Endothelial cell of umbilical vein (primary cell): ENCODE measurements around the gene RCAN3. TPM values are rescaled to one million over a fixed set of nuclear protein-coding genes. Genes with fewer than 3 reads are reported as not detected.

ENCODE experiments used
- BruUV-seq: library from RNA; stranded (reverse); fragments of 400-500 nt; replicated peaks from 2 replicates; lab custom pipeline; 2021; lab: Mats Ljungman, UMichigan
- CTCF ChIA-PET: fragments of 300-600, 350-600 bp; sonication (Branson Sonifier 250); formaldehyde crosslinking; loops from one replicate; lab custom pipeline; 2021; ENCODE audit warnings: antibody characterized with exemption, inconsistent platforms; lab: Charles Lee
- POLR2A ChIA-PET: fragments of 300-600, 350-600 bp; sonication (Branson Sonifier 250); formaldehyde crosslinking; loops from one replicate; lab custom pipeline; 2021; ENCODE audit warnings: antibody characterized with exemption, inconsistent platforms; lab: Charles Lee
- DNase-seq: peaks from one replicate; pipeline ENCODE4 v3.0.0-alpha.2; 2011; ENCODE audit warnings: low read depth, low spot score
- FAIRE-seq: peaks from 2 replicates; lab custom pipeline; 2011; peaks lifted over from hg19 to GRCh38; lab: Jason Lieb, UNC
- H2AFZ ChIP-seq: 2 replicates; pipeline ENCODE4 v1.6.0; 2012; ENCODE audit warnings: low read depth, low read length, control low read depth, inconsistent platforms
- H3K27ac ChIP-seq: 2 replicates; pipeline ENCODE4 v1.5.1; 2011; ENCODE audit warnings: low read depth, mild to moderate bottlenecking, control low read depth, low read length, moderate library complexity; ENCODE audit not compliant: insufficient read depth
- H3K27me3 ChIP-seq, 2 experiments: 2 replicates each; pipeline versions ENCODE4 v1.6.0 to v1.6.1; 2011; ENCODE audit warnings: low read length in 2 of 2, mixed read lengths in 1 of 2; ENCODE audit not compliant: control insufficient read depth in 2 of 2, insufficient read depth in 2 of 2
- H3K36me3 ChIP-seq, 2 experiments: 2 replicates in 1 of 2; 3 replicates in 1 of 2; pipeline ENCODE4 v1.5.1; 2011; ENCODE audit warnings: low read length in 2 of 2, mild to moderate bottlenecking in 1 of 2, moderate library complexity in 1 of 2; ENCODE audit not compliant: control insufficient read depth in 2 of 2, insufficient read depth in 2 of 2; ENCODE audit errors: extremely low read depth in 1 of 2
- H3K4me1 ChIP-seq: 3 replicates; pipeline ENCODE4 v1.5.1; 2011; ENCODE audit warnings: mild to moderate bottlenecking, low read length; ENCODE audit not compliant: control insufficient read depth, insufficient read depth; ENCODE audit errors: extremely low read depth
- H3K4me2 ChIP-seq: 2 replicates; pipeline ENCODE4 v1.6.1; 2011; ENCODE audit warnings: low read length, control low read depth, mixed read lengths; ENCODE audit not compliant: insufficient read depth
- H3K4me3 ChIP-seq, 3 experiments: fragments of 200-600 bp in 1 of 3; sonication (generic), shearing (Covaris generic) in 1 of 3; replicated peaks in 1 of 3; 2 replicates each; pipeline ENCODE4 v1.5.1; 2011 to 2016; ENCODE audit warnings: control low read depth in 3 of 3, low read length in 3 of 3, mild to moderate bottlenecking in 2 of 3, inconsistent platforms in 1 of 3, low read depth in 1 of 3, moderate library complexity in 1 of 3; ENCODE audit not compliant: insufficient read depth in 1 of 3
- H3K79me2 ChIP-seq: 2 replicates; pipeline ENCODE4 v1.6.0; 2012; ENCODE audit warnings: low read length, inconsistent platforms; ENCODE audit not compliant: control insufficient read depth, insufficient read depth
- H3K9ac ChIP-seq: replicated peaks from 2 replicates; pipeline ENCODE3; 2011; ENCODE audit warnings: low read length, control low read depth; ENCODE audit not compliant: insufficient read depth; ENCODE audit errors: extremely low read depth
- H3K9me1 ChIP-seq: replicated peaks from 3 replicates; pipeline ENCODE4 v1.6.0; 2011; ENCODE audit warnings: mild to moderate bottlenecking, low read length; ENCODE audit not compliant: control insufficient read depth, insufficient read depth; ENCODE audit errors: extremely low read depth
- H3K9me3 ChIP-seq: replicated peaks from 2 replicates; pipeline ENCODE4 v1.5.1; 2012; ENCODE audit warnings: low read length, inconsistent platforms; ENCODE audit not compliant: control insufficient read depth, insufficient read depth
- H4K20me1 ChIP-seq: replicated peaks from 2 replicates; pipeline ENCODE3; 2011; ENCODE audit warnings: mild to moderate bottlenecking, low read length; ENCODE audit not compliant: control insufficient read depth, insufficient read depth; ENCODE audit errors: extremely low read depth
- EZH2 ChIP-seq: IDR thresholded peaks from 2 replicates; pipeline ENCODE4 v1.6.1; 2012; ENCODE audit warnings: borderline replicate concordance, low read depth, mild to moderate bottlenecking, moderate library complexity, low read length, inconsistent platforms; ENCODE audit not compliant: severe bottlenecking
- FOS ChIP-seq: IDR thresholded peaks from 2 replicates; pipeline ENCODE4 v1.6.1; 2011; ENCODE audit warnings: mild to moderate bottlenecking, low read length, moderate library complexity, borderline replicate concordance; ENCODE audit not compliant: insufficient read depth
- GATA2 ChIP-seq: IDR thresholded peaks from 2 replicates; pipeline ENCODE4 v1.7.0; 2011; ENCODE audit warnings: low read depth, mild to moderate bottlenecking, moderate library complexity, mixed read lengths, low read length; ENCODE audit not compliant: insufficient read length, insufficient read depth
- JUN ChIP-seq: IDR thresholded peaks from 2 replicates; pipeline ENCODE4 v1.6.1; 2011; ENCODE audit warnings: borderline replicate concordance, low read depth; ENCODE audit not compliant: insufficient read length, insufficient read depth
- MYC ChIP-seq: IDR thresholded peaks from one replicate; pipeline ENCODE4 v1.6.1; 2011; ENCODE audit warnings: mild to moderate bottlenecking, low read depth, low read length
- POLR2A ChIP-seq: IDR thresholded peaks from 2 replicates; pipeline ENCODE4 v1.6.1; 2012; ENCODE audit warnings: low read depth, mild to moderate bottlenecking, control low read depth, low read length
- POLR2AphosphoS5 ChIP-seq: IDR thresholded peaks from 2 replicates; pipeline ENCODE4 v1.6.1; 2012; ENCODE audit warnings: low read depth, mild to moderate bottlenecking, control low read depth, low read length, moderate library complexity; ENCODE audit not compliant: insufficient read depth
- dilution Hi-C: fragments of 300-500 bp; cut with MboI; formaldehyde crosslinking; loops from one replicate; pipeline ENCODE4 v1.15.0; 2019; ENCODE audit warnings: low sequenced_read_pairs; ENCODE audit not compliant: extremely low pct_ligation_motif_present
- intact Hi-C: fragments of 100-400 bp; cut with micrococcal nuclease; formaldehyde crosslinking; loops from one replicate; pipeline ENCODE4 v1.10.0; 2022
- polyA plus RNA-seq, 4 experiments: library from polyadenylated mRNA; depleted of rRNA in 3 of 4; stranded (reverse) in 3 of 4; unstranded in 1 of 4; fragments of >200 nt; gene quantifications; 2 replicates each; pipeline versions ENCODE4 v1.2.1 to v1.2.3, GENCODE V29; 2011 to 2012; ENCODE audit warnings: missing spikeins in 1 of 4
- total RNA-seq: library from RNA; stranded (reverse); gene quantifications from 2 replicates; pipeline ENCODE4 v1.2.3, GENCODE V29; 2021
- TF ChIP-seq, protein P1 (sequence below): IDR thresholded peaks from 2 replicates; pipeline ENCODE4 v1.6.1; 2011; ENCODE audit not compliant: insufficient read depth, insufficient read length
- TF ChIP-seq, protein P2 (sequence below), 2 donors: IDR thresholded peaks; 1 replicate in 1 of 2; 2 replicates in 1 of 2; pipeline ENCODE4 v1.5.1; 2011; ENCODE audit warnings: low read length in 2 of 2, mild to moderate bottlenecking in 2 of 2, moderate library complexity in 2 of 2, control low read depth in 1 of 2, inconsistent platforms in 1 of 2, low read depth in 1 of 2; ENCODE audit not compliant: insufficient read depth in 1 of 2; ENCODE audit errors: extremely low read depth in 1 of 2

The RCAN3 gene
- total and polyA plus RNA-seq, 2 donors (not counting 3 experiments of a cell fraction or from before 2014, with no cell fraction given): 0.99 to 5.1 TPM

DNA sequence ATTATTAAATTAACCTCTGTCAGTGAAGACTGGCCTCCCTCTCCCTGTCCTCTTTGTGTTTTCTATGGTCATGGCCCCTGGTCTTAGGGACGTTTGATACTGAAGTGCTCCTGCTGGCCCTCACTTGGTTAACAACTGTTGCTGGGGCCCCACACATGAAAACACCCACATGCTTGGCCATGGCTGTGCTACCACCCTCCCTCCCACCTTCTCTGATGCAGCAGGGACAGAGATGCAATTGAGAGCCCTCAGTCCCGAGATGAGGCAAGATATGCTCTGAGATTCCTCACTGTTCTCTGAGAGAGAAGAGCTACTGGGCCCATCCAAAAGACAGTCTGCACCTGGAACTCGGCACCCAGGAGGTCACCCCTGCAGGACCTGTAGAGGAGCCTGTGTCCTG lies 86.6 kb downstream of the RCAN3 start:
- FAIRE-seq (no peak), DNase-seq (no peak)
- Histone ChIP-seq H3K4me1 (no peaks in the 10 kb centered on the region), H2AFZ (no peak overlapping the region), H3K79me2 (no peaks in the 10 kb centered on the region), H3K27me3 (peaks cover 0 to 6% of the 10 kb centered on the region in 2 experiments), H3K4me2 (no peak overlapping the region), H3K36me3 (no peaks in the 10 kb centered on the region), H3K9me1 (no peaks in the 10 kb centered on the region), H3K9me3 (no peaks in the 10 kb centered on the region), H3K27ac (no peak overlapping the region), H3K4me3 (no peak overlapping the region), H3K9ac (no peak overlapping the region), H4K20me1 (no peaks in the 10 kb centered on the region)
- BruUV-seq: no TSS peak
- no peak for TF ChIP-seq EZH2
- TF ChIP-seq, protein P1, sequence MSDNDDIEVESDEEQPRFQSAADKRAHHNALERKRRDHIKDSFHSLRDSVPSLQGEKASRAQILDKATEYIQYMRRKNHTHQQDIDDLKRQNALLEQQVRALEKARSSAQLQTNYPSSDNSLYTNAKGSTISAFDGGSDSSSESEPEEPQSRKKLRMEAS: no peak
- no peak for TF ChIP-seq POLR2A
- TF ChIP-seq, protein P2, sequence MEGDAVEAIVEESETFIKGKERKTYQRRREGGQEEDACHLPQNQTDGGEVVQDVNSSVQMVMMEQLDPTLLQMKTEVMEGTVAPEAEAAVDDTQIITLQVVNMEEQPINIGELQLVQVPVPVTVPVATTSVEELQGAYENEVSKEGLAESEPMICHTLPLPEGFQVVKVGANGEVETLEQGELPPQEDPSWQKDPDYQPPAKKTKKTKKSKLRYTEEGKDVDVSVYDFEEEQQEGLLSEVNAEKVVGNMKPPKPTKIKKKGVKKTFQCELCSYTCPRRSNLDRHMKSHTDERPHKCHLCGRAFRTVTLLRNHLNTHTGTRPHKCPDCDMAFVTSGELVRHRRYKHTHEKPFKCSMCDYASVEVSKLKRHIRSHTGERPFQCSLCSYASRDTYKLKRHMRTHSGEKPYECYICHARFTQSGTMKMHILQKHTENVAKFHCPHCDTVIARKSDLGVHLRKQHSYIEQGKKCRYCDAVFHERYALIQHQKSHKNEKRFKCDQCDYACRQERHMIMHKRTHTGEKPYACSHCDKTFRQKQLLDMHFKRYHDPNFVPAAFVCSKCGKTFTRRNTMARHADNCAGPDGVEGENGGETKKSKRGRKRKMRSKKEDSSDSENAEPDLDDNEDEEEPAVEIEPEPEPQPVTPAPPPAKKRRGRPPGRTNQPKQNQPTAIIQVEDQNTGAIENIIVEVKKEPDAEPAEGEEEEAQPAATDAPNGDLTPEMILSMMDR (IDR thresholded peaks at IDR 0.05; ENCODE audit: extremely low read depth in 1 of 2, insufficient read depth in 1 of 2, low read depth in 1 of 2, low read length in 2 of 2): no peak
- TF ChIP-seq POLR2AphosphoS5: no peak
- no peak for TF ChIP-seq JUN
- no peak for TF ChIP-seq MYC
- TF ChIP-seq GATA2: no peak
- TF ChIP-seq FOS: no peak
- dilution Hi-C loops: no loop called here
- intact Hi-C loops: loop anchor here (5.0 kb wide), 2 partner anchors 387 to 437 kb away; no protein-coding TSS in a partner anchor
- ChIA-PET POLR2A (no interaction called here), CTCF (interaction anchor here (0.7 to 2.1 kb wide), 2 partner anchors 387 to 390 kb away, joined by 3 to 8 read pairs; no protein-coding TSS in a partner anchor)

Other genes with a start within 250 kb of the RCAN3 start
- gene GRHL3, start 183.5 kb upstream of the RCAN3 start, total RNA-seq: not detected in 2 replicates
- gene GRHL3, start 183.5 kb upstream of the RCAN3 start, polyA plus RNA-seq: not detected in 2 replicates
- gene STPG1, start 89.1 kb upstream of the RCAN3 start, total RNA-seq: 5.9 and 10.2 TPM in 2 replicates
- 5.6 and 6.3 TPM in 2 replicates for gene STPG1, start 89.1 kb upstream of the RCAN3 start, polyA plus RNA-seq
- 14.8 and 16.0 TPM in 2 replicates for gene NIPAL3, start 87.0 kb upstream of the RCAN3 start, total RNA-seq
- gene NIPAL3, start 87.0 kb upstream of the RCAN3 start, polyA plus RNA-seq: 15.1 and 15.5 TPM in 2 replicates
- not detected in 2 replicates for gene NCMAP, start 53.3 kb downstream of the RCAN3 start, total RNA-seq
- not detected in 2 replicates for gene NCMAP, start 53.3 kb downstream of the RCAN3 start, polyA plus RNA-seq
- 157 and 163 TPM in 2 replicates for gene SRRM1, start 140.5 kb downstream of the RCAN3 start, total RNA-seq
- gene SRRM1, start 140.5 kb downstream of the RCAN3 start, polyA plus RNA-seq: 30.9 and 39.7 TPM in 2 replicates
- gene CLIC4, start 242.6 kb downstream of the RCAN3 start, total RNA-seq: 330 and 333 TPM in 2 replicates
- 76.6 and 97.5 TPM in 2 replicates for gene CLIC4, start 242.6 kb downstream of the RCAN3 start, polyA plus RNA-seq